GM21619 (cell line): Measurements from ENCODE around the gene GPR152.
"Not testable (repeated sequence)": the region's sequence is repeated elsewhere in the genome, so short reads cannot be mapped to it uniquely, and the experiment has no call there.

Source experiments
- ATAC-seq: cut with Tn5 transposase; IDR thresholded peaks from one replicate; pipeline ENCODE4 v1.9.1; 2021; ENCODE audit not compliant: unreplicated experiment

GPR152 gene

DNA sequence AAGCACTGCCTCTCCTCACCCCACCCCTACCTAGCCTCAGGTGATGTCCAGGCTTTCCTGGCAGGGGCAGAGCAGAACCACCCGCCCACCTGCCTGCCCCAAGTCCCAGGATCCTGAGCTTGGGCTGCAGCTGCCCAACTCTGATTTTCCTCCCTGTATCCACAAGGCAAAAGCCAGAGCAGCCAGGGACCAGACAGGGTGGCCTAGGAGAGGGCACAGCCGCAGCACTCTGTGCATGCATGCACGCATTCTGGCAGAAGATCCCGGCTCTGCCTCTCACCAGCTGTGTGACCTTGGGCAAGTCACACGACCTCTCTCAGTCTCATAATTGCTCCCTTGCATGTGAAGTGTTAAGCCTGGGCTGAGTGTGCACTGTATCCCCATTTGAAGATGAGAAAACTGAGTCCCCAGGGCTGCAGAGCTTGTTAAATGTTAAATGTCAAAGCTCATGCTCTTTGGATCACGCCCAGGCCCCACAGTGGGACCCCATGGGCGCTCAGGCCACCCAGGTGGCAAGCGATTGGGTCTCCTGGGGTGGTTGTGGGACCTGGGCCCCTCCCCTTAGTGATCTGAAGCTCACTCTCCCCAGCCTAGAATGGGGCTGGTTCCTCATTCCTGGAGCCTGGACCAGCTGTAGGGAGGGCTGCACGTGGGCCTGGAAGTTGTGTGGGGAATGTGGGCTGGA is 39.9 kb downstream of the GPR152 start:
- ATAC-seq, result no peak

GRCh38 chr11:67411785-67412152 is 40.8 kb downstream of the GPR152 start:
- ATAC-seq, result no peak

- no peak for ATAC-seq
Measured at GRCh38 chr11:67410984-67411784, 41.3 kb downstream of the GPR152 start.

DNA sequence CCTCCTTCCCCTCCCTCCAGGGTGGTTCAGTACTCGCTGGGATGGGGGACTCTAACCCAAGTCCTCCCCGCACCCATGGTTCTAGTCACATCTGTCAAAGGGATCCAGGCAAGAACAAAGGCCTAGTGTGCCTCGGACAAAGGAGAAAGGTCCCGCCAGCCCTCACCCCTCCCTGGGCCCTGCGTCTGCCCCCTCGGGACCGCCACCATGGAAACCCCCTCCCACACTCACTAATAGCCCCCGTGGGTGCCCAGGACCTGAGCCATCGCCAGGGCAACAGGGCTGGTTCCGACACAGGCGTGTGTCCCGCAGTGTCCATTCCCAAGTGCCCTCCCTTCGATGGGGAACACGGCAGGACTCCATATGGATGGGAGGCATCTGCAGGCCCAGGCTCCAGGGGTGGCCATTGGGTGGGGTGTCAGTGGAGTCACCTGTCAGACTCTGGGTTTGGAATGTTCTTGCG is 42.1 kb downstream of the GPR152 start:
- ATAC-seq, result no peak

- ATAC-seq, result no peak
Measured at GRCh38 chr11:67409781-67410368, 42.7 kb downstream of the GPR152 start.

DNA sequence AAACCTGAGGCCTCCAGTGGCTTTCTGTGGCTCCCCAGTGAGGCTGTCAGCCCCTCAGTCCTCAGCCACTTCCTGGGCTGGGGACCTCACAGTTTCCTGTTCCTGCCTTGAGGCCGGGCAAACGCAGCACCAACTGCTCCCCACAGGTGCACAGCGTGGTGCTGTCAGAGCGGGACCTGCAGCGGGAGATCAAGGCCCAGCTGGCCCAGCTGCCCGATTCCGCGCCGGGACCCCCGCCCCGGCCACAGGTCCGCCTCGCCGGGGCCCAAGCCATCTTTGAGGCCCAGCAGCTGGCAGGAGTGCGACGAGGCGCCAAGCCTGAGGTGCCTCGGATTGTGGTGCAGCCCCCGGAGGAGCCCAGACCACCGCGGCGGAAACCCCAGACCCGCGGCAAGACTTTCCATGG is 43.3 kb downstream of the GPR152 start:
- peak; percentile 53 for ATAC-seq

DNA sequence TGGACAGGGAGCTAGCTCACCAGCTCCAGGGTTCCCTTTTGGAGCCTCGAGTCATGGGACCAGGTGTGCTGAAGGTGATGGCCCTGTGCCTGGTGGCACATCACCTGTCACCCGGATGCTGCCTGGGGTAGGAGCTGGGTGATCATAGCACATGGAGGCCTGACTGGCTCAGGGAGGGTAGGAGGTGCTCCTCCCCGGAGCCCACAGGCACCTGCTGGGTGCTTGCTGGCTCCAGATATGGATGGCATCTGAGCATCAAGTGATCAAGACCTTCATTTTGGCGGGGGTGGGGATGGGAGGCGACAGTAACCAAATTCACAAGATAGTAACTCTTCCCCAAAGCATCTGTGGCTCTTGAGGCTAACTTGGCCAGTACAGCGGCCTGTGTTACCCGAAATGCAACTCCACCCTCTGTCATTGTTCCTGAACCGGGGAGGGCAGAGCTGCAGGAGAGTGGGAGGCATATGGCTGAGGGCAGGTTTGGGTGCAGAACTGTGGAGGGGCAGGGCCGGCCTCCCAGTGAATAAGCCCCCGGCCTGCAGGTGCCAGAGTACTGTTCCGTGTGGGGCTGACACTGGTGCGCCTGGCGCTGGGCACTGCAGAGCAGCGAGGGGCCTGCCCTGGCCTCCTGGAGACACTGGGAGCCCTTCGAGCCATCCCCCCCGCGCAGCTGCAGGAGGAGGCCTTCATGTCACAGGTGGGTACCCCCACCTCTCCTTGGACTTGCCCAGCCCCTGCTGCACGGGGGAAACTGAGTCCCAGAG is 43.9 kb downstream of the GPR152 start:
- ATAC-seq, result no peak

- no peak for ATAC-seq
Measured at GRCh38 chr11:67407688-67408163, 44.8 kb downstream of the GPR152 start.

GRCh38 chr11:67406969-67407687 is 45.4 kb downstream of the GPR152 start:
- no peak for ATAC-seq

DNA sequence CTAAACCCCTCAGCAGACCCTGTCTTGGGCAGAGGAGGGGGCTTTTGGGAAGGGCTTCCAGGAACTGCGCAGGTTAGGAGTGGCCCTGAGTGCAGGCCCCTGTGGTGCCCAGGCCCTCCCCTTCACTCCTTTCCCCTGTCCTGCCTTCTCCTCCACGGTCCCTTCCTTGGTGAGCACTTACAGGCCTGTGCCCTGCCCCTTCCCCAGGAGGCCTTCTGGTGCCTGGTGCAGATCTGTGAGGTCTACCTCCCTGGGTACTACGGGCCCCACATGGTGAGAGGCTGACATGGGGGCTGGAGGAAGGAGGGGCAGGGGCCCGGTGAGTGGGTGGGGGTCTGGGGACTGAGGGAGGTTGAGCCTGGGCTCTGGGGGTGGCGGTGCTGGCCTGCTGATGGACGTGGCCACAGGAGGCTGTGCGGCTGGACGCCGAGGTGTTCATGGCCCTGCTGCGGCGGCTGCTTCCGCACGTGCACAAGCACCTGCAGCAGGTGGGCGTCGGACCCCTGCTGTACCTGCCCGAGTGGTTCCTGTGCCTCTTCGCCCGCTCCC is 46.0 kb downstream of the GPR152 start:
- ATAC-seq, result no peak

DNA sequence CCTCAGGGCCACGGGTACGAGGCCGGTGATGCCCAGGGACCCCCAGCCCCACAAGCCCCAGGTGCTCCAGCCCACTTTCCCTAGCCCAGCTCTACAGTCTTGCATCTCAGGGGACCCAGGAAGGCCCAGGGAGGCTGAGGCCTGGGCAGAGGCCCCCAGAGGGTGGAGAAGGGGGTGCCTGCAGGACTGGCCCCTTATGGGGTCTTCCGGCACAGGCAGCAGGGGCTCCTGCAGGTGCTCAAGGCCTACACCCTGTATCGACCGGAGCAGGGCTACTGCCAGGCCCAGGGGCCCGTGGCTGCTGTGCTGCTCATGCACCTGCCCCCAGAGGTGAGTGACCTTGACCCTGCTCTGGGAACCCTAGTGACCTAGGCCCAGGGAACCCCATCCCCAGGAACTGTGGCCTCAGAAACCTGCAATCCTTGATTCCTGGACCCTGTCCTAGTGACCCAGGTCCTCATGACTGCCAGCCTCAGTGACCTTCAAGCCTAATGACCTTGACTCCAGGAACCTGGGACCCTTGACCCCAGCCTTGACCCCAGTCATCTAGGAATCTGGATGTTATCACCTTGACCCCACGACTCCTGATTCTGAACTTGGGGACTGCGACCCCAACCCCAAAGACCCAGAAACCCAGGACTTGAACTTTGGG is 46.7 kb downstream of the GPR152 start:
- ATAC-seq, result no peak

DNA sequence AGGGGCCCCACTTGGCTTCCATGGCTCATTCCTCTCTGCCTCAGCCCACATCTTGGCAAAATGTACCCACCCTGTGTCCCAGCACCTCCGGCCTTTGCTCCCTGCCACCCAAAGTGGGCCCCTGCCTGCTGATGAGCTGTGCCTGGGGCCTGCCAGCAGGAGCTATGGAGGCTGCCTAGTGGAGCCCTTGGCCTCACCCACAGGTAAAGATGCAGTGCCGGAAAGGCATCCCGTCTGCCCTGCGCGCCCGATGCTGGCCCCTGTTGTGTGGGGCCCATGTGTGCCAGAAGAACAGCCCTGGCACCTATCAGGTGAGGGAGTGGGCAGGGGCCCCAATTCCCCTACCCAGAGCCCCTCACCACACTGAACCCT is 47.3 kb downstream of the GPR152 start:
- ATAC-seq, result no peak

DNA sequence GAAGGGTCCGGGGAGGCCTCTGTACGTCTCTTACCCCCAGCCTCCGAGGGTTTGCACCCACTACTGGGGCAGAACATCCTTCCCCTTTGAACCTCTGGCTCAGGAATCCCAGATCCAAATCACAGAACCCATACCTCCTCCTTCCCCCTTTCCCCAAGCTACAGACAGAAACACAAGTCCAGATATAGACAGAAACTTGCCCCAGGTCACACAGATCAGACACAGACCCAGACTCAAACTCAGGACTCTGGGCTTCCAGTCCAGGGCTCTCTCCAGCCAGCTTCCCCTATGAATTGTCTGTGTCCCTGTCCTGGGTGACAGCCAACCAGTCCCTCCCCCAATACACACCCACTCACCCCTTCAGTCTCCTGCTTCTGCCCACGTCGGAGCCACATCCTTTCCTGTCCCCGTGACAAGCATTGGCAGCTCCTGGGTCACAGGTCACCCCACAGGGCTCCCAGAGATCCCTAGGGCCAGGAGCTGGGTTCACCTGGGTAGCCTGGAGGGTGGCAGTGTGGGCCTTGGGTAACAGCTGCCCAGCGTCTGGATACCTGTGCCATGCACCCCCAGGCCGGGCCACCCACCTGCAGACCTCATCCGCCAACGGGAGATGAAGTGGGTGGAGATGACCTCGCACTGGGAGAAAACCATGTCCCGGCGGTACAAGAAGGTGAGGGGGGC is 47.9 kb downstream of the GPR152 start:
- ATAC-seq, result no peak

DNA sequence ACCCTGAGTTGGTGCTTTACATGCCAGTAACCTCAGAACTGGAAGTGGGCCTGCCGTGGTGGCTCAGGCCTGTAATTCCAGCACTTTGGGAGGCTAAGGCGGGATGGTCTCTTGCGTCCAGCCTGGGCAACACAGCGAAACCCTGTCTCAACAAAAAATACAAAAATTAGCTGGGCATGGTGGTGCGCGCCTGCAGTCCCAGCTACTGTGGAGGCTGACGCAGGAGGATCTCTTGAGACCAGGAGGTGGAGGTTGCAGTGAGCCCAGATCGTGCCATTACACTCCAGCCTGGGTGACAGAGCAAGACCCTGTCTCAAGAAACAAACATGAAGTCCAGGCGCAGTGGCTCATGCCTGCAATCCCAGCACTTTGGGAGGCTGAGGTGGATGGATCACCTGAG is 49.4 kb downstream of the GPR152 start:
- ATAC-seq, result not testable (repeated sequence)

GRCh38 chr11:67402192-67402839 is 50.2 kb downstream of the GPR152 start:
- not testable (repeated sequence) for ATAC-seq

DNA sequence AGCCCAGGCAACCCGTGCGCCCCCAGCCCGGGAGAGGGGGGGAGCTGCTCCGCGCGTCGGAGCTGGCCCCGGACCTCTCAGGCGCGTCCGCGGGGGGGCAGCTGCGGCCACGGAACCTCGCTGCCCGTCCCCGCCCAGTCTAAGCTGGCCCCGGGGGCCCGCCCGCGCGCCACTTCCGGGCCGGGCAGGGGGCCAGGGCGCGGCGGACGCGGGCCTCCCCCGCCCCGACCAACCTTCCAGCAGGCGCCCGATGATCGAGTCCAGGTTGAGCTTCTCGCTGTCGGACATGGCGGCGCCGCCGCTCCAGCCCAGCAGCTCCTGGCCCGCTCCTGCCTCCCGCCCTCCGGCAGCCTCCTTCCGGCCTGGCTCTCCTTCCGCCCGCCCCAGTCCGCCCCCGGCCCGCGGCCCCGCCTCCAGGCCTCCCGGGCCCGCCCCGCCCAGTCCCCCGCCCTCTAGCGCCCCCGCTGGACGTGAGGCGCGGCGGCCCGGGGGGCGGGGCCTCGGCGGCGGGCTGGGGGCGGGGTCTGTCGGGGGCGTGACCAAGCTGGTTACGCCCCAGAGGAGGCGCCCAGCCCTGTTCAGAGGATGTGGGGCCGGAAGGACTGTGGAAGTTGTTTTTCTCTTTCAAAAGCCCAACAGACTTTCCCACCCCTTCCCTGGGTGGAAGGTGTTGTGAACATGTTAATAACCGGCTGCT is 50.9 kb downstream of the GPR152 start, which contains the start of gene PPP1CA:
Gene PPP1CA, minus strand, starts transcription at position 364 of the 697 bp plus-strand sequence. Its CDS starts 76 bp downstream, at position 288.
- ATAC-seq, result peak; percentile 51
